ENCODE results near the gene ROCK2. TPM values are rescaled to one million over a fixed set of nuclear protein-coding genes. Genes with fewer than 3 reads are reported as not detected.

ROCK2 gene
- total RNA-seq, 4 donors from 2014 or later, result 21.8 to 54.0 (median 26.6) TPM

- H3K4me1 ChIP-seq, result no peaks in the 10 kb centered on the region
- no peak overlapping the region for H3K4me3 ChIP-seq
- no peak overlapping the region for H3K27ac ChIP-seq
- 89% methylated on average over 2 of the region's 2 CpGs for WGBS
- TF ChIP-seq POLR2A (IDR thresholded peaks at IDR 0.05) (no peak), CTCF (IDR thresholded peaks at IDR 0.05) (no peak), EP300 (IDR thresholded peaks at IDR 0.05) (no peak), POLR2AphosphoS5 (IDR thresholded peaks at IDR 0.05) (no peak)
- no peaks in the 10 kb centered on the region for H3K9me3 ChIP-seq
- H3K36me3 ChIP-seq, result peaks cover 50% of the 10 kb centered on the region
- no peaks in the 10 kb centered on the region for H3K27me3 ChIP-seq
- DNase-seq (ENCODE audit: low spot score in 2 of 2), result no peak
Observed at GRCh38 chr2:11220445-11220844, 124.0 kb downstream of the ROCK2 start.

- H3K9me3 ChIP-seq, result no peaks in the 10 kb centered on the region
- TF ChIP-seq CTCF (IDR thresholded peaks at IDR 0.05) (no peak), EP300 (IDR thresholded peaks at IDR 0.05) (no peak), POLR2A (IDR thresholded peaks at IDR 0.05) (no peak), POLR2AphosphoS5 (IDR thresholded peaks at IDR 0.05) (no peak)
- no peak overlapping the region for H3K4me3 ChIP-seq
- no peaks in the 10 kb centered on the region for H3K27me3 ChIP-seq
- H3K4me1 ChIP-seq, result no peaks in the 10 kb centered on the region
- H3K27ac ChIP-seq, result no peak overlapping the region
- WGBS, result 96% methylated on average over 3 of the region's 3 CpGs
- peaks cover 84% of the 10 kb centered on the region for H3K36me3 ChIP-seq
- no peak for DNase-seq (ENCODE audit: low spot score in 2 of 2)
Observed at GRCh38 chr2:11215407-11215806, 129.0 kb downstream of the ROCK2 start.

GRCh38 chr2:11214770-11215169 lies 129.7 kb downstream of the ROCK2 start:
- 68% methylated on average over 4 of the region's 4 CpGs for WGBS
- no peaks in the 10 kb centered on the region for H3K9me3 ChIP-seq
- peaks cover 83% of the 10 kb centered on the region for H3K36me3 ChIP-seq
- no peak overlapping the region for H3K4me3 ChIP-seq
- no peaks in the 10 kb centered on the region for H3K27me3 ChIP-seq
- no peak overlapping the region for H3K27ac ChIP-seq
- H3K4me1 ChIP-seq, result no peaks in the 10 kb centered on the region
- no peak for TF ChIP-seq POLR2AphosphoS5 (IDR thresholded peaks at IDR 0.05)
- no peak for TF ChIP-seq CTCF (IDR thresholded peaks at IDR 0.05)
- TF ChIP-seq POLR2A (IDR thresholded peaks at IDR 0.05), result no peak
- TF ChIP-seq EP300 (IDR thresholded peaks at IDR 0.05), result no peak
- DNase-seq (ENCODE audit: low spot score in 2 of 2), result no peak

GRCh38 chr2:11213975-11214374 lies 130.5 kb downstream of the ROCK2 start:
- Histone ChIP-seq H3K9me3 (no peaks in the 10 kb centered on the region), H3K27me3 (no peaks in the 10 kb centered on the region), H3K27ac (no peak overlapping the region), H3K36me3 (peaks cover 80% of the 10 kb centered on the region), H3K4me1 (no peaks in the 10 kb centered on the region), H3K4me3 (no peak overlapping the region)
- WGBS, result 91% methylated on average over 1 of the region's 1 CpG
- TF ChIP-seq CTCF (IDR thresholded peaks at IDR 0.05), result no peak
- TF ChIP-seq POLR2A (IDR thresholded peaks at IDR 0.05), result no peak
- no peak for TF ChIP-seq POLR2AphosphoS5 (IDR thresholded peaks at IDR 0.05)
- no peak for TF ChIP-seq EP300 (IDR thresholded peaks at IDR 0.05)
- DNase-seq (ENCODE audit: low spot score in 2 of 2), result no peak

- Histone ChIP-seq H3K9me3 (no peaks in the 10 kb centered on the region), H3K4me3 (no peak overlapping the region), H3K4me1 (no peaks in the 10 kb centered on the region), H3K36me3 (peaks cover 77% of the 10 kb centered on the region), H3K27me3 (no peaks in the 10 kb centered on the region), H3K27ac (no peak overlapping the region)
- TF ChIP-seq POLR2A (IDR thresholded peaks at IDR 0.05) (no peak), EP300 (IDR thresholded peaks at IDR 0.05) (no peak), POLR2AphosphoS5 (IDR thresholded peaks at IDR 0.05) (no peak), CTCF (IDR thresholded peaks at IDR 0.05) (no peak)
- no peak for DNase-seq (ENCODE audit: low spot score in 2 of 2)
- WGBS, result 81% methylated on average over 5 of the region's 5 CpGs
Observed at GRCh38 chr2:11213090-11213638, 131.3 kb downstream of the ROCK2 start.
